ENCODE results near the gene DIDO1.
A peak's percentile ranks its signal among the peaks of the same experiment; 100 is the strongest.

Gene DIDO1

GRCh38 chr20:62907384-62908317 is 18.7 kb downstream of the DIDO1 start:
- DNase-seq, result peak; percentile 31

DNA sequence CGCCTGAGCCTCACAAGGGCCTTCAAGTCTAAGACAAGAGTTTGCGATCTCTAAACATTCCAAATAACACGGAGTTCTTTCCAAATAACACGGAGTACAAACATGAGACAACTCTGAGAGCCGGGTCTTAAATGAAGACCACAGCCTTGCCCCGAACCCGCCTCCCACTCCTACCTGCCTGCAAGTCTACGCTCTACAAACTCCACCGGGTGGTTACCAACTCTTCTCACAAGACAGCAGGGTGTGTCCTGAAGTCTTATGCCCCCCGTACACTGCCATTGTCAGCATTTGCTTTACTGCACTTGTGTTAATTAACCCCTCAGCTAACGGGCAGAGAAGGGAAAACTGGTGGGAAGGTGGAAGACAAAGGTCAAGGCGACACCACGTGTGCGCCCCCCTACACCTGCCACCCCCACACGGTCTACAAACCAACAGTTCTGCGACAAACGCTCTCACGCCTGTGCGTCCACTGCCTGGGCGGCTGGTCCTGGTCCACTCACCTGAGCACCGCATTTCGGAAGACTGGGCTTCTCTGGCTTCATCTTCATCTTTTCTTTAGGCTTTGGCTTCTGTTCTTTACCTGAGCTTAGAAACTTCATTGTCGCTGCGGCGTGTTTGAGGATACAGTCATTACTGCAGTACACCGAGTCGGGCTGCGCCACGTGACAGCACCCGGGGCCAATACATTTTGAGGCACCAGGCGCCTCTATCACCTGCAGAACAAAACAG is 19.5 kb downstream of the DIDO1 start:
- DNase-seq, result no peak

DNA sequence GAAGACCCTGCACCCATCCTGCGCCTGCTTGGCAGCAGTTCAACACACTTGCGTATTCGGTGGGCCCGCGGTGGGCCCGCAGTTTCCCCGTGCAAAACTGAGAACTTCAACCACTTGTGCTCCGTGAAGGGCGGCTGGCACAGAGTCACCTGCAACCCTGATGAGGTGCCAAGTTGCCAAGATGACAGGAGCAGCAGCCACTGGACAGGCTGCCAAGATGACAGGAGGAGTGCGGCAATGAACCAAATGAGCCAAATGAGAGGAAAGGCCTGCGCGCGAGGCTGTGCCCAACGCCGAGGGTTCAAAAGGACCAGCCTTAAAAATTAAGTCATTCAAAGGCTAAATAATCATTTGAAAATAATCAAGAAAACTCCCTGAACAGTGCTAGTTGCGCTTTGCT is 20.1 kb downstream of the DIDO1 start:
- no peak for DNase-seq

DNA sequence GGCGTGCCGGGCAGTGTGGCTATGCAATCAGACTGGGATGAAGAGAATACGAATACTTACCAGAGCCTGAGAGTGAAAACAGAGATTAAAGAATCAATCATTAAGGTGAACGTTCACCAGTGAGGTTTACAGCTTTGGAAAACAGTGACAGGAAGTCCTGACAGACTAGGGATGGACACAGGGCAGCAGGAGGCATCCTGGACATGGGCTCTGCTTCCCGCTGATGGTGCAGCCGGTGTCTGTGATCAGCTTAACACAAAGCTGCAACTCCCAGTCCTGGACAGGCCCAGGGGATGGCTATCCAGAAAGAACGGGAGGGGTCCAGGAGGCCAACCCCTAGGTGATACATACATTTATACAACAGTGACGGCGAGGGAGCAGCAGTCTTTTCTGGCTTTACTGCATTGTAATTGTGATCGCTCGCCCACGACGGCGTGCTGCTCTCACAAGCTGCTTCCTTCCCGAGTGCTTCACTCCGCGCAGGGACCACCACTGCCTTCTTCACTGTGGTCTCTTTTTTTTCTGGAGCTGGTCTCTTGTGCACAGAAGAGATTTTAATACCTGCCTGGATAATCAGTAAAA is 20.7 kb downstream of the DIDO1 start:
- no peak for DNase-seq

DNA sequence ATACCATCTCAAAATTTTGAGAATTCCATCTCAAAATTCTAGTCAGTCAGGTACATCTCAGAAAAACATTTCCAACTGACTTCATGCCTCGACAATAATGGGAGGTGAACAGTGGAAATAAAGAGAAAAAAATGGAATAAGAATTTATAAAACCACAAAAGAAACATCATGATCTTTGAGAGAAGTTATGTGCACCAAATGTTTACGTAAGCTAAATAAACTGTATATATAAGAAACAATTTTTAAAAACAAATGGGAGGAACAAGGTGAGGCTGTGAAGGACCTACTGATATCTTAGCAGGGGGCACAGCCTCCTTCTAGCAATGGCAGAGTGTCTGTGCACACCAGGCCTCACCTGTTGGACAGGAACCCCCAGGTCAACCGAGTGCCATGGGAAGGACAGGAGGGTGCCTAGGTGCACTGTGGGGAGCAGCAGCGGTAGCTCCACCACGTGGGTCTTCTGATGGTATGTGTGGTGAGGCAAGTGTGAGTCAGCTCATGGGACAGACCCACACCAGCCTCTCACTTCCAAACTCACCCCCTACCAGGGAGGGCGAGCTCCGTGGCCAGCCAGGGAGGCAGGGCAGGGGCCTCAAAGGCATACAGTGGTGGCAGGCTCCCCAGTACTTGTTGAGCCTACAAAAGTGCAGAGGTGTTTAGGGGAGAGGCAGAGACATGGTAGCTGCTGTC is 23.2 kb downstream of the DIDO1 start:
- DNase-seq, result no peak

DNA sequence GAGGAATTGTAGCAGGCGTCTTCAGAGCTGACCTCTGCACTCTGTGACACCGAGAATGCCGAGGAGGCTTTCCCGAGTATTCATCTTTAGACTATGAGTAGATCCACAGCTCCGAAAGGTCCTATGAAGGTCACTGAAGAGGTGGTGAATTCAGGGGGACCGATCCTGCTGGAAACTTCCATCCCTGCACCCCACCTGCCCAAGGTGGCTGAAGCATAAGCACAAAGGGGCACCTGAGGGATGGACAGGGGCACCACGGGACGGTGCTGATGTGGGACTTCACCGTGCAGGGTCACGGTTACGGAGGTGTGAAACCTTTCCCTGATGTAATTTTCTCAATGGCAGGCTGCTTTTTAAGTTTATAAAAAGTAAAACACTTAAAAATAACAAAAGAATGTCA is 24.4 kb downstream of the DIDO1 start:
- no peak for DNase-seq

DNA sequence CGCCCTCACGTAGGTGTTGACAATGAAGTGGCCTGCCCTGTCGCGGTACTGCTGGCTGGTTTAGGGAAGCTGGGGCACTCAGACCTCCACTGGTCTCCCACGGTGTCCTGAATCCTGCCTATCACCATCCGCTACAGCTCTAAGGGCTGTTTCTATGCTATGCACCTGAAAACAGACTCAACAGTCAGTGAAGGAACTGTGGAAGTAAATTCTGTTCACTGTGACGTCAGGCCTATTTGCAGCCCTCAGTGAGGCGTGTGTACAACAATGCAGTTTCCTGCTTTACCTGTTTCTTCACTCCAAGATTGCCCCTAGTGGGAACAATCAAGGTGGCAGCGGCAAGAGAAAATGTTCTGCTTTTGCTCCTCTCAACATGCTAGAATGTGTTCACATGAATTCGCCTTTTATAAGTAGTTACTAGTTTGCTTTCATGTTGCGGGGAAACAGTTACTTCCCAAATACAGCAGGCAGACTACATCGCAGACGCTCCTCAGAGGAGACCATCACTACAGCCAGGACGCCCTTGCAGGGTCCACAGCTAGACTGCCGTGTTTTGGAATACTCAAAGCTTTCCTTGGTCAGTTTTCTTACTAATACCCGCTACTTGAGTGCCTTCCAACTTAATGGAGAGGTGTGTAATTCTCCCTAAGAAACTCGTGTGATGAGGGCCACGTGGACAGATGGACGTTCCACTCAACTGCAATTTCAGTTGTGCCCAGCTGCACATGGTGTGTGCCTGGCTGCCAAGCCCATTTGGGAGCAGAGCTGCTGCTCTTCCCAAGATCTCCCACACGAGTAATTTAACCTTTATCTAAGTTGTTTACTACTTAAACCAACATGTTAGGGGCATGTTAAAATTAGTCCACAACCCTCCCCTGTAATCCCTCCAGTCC is 25.4 kb downstream of the DIDO1 start:
- DNase-seq, result no peak

DNA sequence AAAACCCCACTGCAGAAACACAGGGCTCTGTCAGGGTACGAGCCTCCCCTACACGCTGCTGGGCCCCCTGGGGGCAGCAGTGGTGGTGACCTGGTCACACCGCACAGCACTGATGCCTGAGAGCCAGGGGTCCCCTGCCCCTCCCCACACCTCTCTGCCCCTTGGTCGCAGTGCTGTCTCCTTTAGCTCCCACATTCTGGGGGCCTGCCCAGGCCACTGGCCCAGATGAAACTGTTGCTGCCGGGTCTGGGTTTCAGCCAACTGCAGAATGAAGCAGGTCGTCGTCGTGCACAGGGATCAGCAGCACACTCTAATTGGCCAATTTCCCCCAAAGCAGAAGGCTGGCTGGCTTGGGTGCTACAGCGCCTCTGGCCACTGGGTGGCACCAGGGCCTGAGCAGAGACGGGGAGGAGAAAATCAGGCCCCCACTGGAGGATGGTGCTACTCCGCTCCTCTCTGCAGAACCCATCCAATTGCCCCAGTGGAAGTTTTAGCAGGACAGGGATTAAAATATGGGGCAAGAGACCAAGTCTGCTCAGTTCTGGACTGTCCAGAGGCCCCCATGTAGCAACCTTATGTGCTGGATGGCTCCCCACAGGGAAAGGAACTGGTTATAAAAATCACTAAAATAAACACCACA is 26.1 kb downstream of the DIDO1 start:
- DNase-seq, result peak; percentile 78

DNA sequence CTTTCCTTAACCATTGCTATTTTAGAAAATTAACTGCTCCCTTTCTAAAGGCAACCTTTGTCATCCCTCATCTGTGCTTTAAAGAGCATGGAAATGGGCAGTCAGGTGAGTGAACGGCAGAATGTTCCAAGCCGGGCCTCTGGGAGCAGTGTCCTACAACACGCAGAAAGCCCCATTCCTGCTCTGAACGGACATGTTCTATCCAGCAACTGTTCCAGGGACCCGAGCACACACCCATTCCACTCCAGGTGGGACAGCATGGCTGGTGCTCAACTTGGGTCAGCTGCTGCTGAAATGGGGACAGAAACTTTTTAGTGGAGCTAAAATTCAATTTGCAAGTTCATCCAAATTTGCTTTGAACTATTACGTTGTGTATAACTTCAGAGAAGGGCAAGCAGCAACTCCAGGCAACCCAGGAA is 26.7 kb downstream of the DIDO1 start:
- DNase-seq, result no peak

DNA sequence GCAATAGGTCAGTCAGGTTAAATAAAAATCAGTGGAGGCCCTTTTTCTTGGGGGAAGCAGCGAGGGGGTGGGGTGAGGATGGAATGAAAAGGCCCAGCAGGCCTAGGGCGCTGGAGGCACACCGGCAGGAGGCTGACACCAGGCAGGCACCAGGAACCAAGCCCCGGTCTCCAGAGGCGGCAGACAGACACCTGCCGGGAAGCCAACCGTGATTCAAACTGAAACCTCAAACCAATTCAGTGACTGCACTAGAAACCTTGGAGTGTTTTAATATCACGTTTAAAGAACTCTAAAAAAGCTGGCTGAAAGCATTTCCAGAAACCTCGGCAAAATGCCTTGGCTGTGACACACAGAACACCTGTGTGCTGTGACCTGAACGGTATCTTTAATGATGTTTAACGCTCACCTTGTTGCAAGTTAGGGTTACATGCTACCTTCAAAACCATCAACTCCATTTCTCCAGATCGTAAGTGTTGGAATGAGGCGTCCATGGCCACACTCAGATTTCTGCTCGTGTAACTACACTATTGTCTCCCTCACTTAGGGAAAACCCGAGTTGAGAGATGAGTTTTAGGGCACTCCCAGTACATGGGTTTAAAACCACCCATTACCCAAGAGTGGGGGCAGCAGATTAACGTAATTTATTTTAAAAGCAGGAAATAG is 27.2 kb downstream of the DIDO1 start:
- no peak for DNase-seq

DNA sequence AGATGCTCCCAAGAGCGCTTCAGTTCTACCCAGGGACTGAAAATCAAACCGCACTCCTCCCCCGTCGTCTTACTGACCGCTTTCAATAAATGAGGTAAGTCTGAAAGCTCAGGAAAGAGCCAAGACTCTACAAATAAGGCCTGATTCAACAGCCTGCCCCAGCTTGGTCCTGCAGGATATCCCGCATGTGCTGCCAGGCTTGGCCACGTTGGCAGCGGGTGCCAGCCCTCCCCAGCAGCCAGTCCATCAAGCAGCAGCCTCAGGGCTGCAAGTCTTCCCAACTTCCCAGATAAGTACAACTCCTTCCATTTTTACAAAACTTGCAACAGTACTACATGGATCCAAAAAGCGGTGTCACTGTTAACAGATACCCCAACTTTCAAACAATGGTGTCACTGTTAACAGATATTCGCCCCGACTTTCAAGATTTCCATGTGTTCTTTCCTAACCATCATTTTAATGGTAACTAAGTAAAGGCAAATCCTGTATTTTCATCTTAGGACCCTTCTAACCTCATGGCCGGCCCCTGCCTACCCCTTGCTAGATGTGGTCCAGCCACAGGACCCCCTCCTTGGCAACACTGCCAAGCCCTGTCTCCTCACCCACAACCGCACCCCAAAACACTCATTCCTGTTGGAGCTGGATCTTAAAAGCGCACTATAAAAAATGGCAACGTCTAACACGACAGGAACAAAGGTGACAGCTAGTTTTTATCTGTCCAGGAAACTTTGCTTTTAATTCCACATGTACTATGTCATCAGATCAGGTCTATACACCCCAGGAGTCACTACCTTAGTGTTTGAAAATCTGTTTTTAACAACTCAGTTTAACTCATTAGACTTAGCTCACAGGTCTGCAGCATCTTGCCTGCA is 28.0 kb downstream of the DIDO1 start:
- DNase-seq, result no peak

GRCh38 chr20:62897666-62898065 is 28.6 kb downstream of the DIDO1 start:
- no peak for DNase-seq

DNA sequence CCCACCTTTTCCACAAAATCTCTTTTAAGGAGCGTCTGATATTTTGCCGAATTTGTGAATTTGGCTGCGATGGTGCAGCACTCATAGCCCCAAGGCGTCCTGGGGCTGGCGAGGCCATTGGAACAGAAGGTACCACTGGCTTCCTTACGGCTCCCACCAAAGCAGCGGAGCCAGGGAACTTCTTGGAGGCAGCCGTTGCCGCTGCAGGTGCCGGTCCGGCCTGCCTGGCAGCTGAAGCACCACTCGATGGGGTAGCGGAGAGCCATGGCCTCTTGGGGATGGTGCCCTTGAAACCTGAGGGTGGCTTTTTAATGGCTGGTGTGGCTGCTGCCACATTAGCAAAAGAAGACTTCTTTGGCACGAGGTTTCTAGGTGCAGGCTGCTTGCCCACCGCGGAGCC is 29.8 kb downstream of the DIDO1 start:
- DNase-seq, result no peak

DNA sequence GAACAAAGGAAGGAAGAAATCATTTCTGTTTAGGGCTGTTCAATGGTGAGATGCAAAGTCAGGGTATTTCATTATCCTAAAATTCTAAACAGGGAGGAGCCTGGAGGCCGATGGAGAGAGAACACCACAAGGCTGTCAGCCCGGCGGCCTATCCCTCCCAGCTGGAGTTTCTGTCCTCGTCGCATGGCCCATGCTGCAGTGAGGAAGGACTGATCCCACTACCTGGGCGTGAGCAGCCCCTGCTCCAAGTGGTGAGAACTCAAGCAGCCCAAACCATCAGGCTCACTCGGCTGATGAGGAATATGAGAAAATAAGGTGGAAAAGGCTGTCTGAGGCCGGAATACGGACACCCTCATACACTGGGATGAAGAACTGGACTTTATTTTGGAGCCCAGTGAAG is 30.8 kb downstream of the DIDO1 start:
- no peak for DNase-seq

- no peak for DNase-seq
These were observed 32.0 kb downstream of the DIDO1 start for GRCh38 chr20:62894261-62894660.

DNA sequence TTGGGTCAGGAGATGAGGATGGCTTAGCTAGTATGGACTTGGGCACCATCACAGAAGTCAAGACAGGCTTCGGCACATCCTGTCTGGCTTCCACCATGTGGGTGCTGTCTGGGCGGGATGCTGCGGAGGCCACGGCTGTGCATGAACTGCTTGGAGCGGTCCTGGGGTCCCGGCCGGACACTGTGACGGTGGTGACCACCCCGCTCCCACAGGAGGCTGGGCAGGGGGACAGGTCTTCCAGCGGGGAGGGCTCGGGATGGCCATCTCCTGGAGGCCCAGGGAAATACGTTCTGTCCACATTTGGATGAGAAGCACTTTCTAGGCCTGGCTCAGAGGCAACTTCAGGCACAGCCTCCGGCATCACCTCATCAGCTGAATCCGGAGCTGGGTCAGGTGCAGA is 32.6 kb downstream of the DIDO1 start:
- DNase-seq, result no peak

DNA sequence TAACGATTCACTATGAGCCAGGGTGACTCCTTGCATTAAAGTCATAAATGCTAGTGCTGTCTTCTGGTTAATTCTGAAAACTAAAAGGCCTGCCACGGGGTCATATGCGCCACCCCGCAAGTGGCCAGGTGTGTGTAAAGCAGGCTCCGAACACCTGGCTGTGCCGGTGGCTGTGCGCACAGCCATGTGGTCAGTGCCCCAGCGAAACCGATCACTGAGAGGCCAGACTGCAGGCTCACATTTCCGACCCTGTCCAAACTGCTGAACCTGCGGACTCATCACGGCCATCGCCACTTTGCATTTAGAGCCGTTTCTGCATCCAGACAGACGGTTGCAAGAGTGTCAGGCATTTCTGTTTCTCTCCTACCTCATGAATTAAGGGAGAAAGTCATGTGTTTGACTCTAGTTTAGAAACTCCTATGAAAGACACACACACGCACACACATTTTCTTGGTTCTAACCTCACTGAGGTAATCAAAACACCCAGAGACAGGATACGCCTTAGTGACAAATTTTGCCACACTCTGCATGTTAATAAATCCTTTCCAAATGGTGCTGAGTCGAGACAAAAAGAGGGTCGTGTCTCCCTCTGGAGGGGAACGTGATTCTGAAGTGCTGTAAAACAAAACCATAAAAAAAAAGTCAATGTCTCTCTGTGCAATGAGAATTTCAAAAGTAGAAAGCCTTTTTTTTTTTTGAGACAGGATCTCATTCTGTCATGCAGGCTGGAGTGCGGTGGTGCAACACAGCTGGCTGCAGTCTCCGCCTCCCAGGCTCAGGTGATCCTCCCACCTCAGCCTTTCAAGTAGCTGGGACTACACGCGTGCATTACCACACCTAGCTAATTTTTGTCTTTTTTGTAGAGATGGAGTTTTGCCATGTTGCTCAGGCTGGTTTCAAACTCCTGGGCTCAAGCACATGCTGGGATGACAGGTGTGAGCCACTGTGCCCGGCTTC is 33.7 kb downstream of the DIDO1 start:
- DNase-seq, result peak; percentile 14

DNA sequence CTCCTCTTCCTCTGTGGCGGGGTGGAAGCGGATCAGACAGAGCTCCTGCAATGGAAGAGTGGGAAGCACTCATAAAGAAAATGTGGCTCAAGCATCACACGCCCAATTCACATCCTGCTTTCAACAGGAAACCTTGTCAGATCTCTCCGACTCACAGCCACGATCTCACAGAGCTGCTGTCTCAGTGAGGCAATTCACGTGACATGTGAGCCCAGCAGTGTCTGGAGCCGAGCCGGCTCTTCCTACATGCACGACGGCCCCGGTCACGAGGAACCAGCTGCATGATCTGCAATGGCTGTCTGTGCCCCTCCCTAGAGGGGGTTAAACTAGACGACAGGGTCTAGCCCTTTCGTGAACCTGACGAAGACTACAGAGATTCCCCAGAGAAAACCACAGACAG is 35.2 kb downstream of the DIDO1 start:
- DNase-seq, result peak; percentile 32

DNA sequence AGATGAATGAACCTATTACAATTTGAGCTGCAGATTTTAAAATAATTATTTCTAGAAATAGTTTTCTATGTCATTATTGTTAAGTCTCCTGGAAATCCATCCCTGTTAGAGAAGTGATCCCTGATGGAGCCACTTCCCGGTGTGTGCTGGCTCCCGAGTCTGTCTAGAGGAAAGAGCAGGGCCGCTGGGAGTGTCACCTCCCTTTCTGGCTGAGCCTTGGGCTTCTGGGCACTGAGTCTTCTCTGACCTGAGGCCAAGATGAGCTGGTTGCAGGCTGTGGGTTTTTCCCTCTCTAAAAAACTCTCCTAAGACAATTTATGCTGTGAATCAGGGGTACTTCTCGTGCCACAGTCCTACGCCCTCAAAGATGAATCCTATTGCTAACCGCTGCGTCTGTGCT is 35.9 kb downstream of the DIDO1 start:
- DNase-seq, result no peak
